GM19455 (cell line): ENCODE measurements around the gene RPE65.
"Not testable (repeated sequence)": the region's sequence is repeated elsewhere in the genome, so short reads cannot be mapped to it uniquely, and the experiment has no call there.

Source experiments
- ATAC-seq: cut with Tn5 transposase; IDR thresholded peaks from one replicate; pipeline ENCODE4 v1.9.1; 2021; ENCODE audit not compliant: unreplicated experiment

The RPE65 gene

DNA sequence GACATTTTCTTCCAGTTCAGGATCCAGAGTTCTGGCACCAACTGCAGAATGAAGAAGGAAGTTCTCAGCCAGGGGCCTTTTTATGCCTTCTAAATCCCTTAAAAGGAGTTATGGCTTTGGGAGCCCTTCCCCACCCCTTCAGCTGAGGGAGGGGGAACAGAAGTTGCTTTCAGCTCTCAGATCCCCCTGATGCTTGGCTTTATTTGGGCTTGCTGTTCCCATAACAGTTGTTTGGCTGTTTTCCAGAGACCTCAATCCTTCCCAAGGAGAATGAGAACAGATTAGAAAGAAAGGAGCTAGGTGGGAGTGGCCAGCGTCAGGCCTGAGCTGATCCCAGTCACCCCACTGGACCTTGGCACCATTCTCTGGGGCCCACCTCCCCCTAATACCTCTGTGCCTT, at the start of gene RPE65:
RPE65 (minus strand) TSS at position 54 of the 400 bp plus-strand sequence; CDS start at position 5, 49 bp downstream.
- no peak for ATAC-seq

DNA sequence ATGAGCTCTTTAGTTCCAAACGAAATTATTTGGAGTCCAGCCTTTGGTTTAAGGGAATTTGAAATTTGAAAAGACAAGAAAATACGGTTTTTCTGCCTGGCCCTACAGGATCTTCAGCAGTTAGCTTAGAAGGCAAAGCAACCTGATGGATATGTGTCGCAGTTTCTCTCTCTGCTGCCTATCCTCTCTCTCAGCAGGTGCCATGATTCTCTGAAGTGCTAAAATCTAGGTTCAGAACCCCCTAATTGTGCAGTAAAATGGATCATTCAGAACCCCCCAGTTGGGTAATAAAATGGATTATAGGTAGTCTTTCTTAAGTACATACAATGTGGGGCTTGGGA, 47.6 kb upstream of the RPE65 start:
- peak; percentile 20 for ATAC-seq

DNA sequence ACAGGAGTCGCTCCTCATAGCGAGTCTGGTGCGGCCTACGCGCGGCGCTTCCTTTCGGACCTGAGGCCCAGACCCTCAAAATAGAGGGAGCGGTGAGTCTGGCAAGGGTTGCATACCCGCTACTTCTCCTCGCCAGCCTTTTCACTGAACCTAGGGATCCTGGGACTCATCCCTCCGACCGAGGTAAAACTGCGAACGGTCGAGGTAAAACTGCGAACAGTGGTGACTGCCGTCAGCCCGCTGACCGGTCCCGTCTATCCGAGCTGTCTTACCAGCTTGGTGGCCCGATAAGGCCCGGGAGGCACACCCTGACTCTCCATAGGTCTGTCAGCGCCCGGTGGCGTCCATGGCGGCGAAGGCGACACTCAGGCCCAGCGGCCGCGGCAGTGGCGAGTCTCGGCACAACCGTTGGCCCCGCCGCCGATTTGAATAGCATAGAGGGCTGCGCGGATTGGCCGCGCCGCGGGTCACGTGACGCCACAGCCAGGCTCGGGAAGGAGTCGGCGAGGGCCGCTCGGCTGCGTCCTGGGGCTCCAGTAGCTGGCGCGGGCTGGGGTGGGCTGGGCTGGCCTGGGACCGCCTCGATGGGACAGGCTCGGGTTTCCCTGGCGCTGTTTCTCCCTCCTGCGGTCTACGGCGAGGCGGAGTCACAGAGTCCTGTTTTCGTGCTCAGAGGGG, 47.1 kb upstream of the RPE65 start, which contains the start of gene DEPDC1:
DEPDC1 (minus strand) TSS at position 403 of the 678 bp plus-strand sequence; CDS start at position 320, 83 bp downstream.
- ATAC-seq = peak; percentile 94

DNA sequence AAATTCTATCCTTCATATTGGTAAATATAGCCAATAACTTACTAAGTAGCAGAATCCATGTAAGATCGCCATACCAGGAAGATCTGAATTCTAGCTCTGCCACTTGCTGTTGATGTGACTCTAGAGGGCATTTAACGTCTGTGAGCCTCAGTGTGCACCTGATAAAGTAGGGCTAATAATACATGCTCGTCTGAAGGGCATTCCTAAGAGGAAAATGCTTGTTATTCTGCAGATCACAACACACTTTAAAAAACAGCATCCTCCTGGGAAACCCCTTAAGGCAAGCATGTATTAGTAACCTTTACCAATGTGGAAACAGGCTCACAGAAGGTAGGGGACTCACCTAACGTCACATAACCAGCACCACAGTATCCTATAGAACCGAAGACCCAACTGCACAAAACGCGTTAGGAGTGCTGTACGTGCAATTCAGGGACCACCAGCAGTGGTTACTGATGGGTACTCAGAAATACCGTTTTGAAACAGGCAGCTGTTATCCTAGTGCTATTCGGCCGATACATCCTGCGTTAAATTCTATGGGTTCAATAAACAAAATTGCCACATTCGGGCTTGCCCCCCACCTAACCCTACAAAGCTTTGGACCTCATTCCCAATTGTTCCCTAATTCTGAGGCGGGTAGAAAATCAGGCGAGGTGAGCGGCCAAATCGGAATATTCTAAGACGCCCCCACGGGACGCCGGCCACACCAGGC, 46.4 kb upstream of the RPE65 start:
- peak; percentile 21 for ATAC-seq

DNA sequence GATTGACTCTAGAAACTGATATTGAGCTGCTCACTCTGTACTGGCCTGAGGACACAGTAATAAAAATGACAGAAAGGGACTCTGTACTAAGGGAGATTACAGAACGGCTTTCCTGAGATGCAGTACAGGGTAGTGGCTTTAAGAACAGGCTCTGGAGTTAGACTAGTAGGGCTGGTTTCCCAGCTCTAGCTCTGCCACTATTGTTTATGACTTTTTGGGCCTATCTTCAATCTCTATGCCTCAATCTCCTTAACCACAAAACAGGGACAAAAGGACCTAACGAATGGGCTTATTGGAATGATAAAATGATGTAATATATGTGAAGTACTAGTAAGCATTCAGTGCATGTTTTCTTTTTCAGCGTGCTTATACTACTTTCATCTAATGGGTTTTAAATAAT, 45.8 kb upstream of the RPE65 start:
- ATAC-seq = no peak

DNA sequence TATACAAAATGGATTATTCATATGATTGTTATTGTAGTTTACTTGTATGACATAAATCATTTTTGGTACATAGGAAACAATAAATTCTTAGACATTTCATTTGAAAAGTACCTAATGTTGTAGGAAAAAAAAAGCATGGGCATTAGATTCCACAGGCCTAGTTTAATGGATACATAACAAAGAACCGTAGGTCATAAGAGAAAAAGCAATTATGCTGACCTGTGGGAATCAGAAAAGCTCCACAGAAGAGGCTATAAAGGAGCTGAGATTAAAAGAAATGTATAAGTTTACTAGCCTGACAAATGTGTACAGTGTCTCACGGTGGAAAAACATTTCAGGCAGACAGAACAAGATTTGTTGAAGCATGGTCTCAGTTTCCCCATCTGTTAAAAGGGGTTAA, 43.4 kb upstream of the RPE65 start:
- no peak for ATAC-seq

DNA sequence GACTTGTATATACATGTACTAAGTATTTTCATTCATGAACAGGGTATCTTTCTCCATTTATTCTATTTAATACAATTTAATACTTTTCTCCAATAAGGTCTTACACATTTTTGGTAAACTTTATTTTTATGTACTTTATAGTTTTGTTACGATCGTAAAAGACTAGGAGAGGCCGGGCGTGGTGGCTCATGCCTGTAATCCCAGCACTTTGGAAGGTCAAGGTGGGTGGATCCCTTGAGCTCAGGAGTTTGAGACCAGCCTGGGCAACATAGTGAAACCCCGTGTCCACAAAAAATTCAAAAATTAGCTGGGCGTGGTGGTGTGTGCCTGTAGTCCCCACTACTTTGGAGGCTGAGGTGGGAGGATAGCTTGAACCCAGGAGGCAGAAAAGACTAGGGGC, 42.5 kb upstream of the RPE65 start:
- not testable (repeated sequence) for ATAC-seq

DNA sequence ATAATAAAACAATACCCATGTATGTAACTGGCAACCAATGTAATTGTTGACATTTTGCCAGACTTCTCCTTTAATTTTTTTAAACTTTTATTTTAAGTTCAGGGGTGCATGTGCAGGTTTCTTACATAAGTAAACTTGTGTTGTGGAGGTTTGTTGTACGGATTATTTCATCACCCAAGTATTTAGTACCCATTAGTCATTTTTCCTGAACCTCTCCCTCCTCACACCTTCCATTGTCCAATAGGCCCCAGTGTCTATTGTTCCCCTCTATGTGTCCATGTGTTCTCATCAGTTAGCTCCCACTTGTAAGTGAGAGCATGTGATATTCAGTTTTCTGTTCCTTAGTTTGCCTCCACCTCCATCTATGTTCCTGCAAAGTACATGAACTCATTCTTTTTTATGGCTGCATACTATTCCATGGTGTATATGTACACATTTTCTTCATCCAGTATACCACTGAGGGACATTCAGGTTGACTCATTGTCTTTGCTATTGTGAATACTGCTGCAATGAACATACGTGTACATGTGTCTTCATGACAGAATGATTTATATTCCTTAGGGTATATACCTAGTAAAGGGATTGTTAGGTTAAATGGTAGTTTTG, 40.4 kb upstream of the RPE65 start:
- ATAC-seq = no peak

DNA sequence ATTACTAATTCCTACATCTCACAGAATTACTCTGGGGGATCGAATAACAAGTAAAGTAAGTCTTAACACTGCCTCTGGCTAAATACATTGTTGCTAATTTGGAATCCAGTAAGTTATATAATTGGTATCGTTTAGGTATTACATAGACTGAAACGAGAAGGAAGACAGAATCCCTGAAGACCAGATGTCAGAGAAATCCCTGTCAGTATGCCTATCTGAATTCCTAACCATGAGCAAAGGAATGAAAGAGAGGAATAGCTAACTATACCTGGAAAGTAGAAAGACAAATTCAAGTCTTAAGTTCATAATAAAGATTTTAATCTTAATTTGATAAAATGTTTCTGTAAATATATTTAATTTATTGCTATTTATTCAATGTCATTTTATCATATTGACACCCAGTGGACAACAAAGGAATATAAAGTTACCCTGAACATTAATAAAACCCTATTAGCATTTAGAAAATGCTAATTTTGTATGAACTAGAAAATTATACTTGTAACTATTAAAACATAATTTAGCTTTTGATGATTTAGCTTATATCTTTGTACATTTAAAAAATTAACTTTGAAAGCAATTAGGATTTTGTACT, 35.8 kb upstream of the RPE65 start:
- ATAC-seq = no peak

DNA sequence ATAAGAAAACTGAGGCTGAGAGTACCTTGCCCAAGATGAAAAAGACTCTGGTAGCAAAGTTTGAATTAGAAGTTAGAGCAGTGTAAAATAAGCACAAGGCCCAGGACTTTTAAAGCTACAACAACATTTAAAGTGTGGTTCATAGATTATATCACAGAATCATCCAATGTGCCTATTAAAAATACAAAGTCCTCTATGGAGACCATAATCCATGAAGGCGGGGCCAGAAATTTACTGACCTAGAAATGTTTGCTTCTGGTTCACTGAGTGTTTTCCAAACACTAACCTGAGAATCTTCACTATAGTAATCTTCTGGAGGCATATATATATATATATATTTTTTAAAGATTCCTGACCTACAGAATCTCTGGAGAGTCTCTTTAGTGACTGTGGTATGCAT, 34.9 kb upstream of the RPE65 start:
- no peak for ATAC-seq

DNA sequence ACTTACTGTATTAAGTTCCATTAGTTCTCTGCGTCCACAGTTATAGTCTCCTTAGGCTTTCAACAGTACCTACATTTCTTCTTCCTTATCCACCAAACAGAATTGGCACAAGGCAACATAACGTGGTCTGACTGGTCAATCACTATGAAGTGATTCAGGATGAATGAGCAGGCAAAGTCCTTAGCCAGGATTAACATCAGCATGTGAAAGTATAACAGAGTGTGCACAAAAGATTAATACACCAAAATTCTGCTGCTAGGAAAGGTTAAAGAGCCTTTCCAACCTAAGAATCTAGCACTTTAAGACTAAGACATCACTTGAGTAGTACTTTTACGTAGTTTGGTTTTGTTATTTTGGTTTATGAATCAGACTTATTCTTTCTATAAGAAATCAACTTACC, 31.3 kb upstream of the RPE65 start:
- no peak for ATAC-seq

DNA sequence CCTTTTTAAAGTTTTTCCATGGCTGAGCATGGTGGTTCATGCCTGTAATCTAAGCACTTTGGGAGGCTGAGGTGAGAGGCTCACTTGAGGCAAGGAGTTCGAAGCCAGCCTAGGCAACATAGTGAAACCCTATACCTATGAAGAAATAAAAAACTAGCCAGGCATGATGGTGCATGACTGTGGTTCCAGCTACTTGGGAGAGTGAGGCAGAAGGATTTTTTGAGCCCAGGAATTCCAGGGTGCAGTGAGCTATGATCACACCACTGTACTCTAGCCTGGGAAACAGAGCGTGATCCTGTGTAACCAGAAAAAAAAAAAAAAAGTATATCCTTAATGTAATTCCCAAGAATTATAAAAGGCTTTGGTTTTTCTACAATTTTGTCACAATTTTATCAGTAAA, 29.7 kb upstream of the RPE65 start:
- ATAC-seq = no peak

DNA sequence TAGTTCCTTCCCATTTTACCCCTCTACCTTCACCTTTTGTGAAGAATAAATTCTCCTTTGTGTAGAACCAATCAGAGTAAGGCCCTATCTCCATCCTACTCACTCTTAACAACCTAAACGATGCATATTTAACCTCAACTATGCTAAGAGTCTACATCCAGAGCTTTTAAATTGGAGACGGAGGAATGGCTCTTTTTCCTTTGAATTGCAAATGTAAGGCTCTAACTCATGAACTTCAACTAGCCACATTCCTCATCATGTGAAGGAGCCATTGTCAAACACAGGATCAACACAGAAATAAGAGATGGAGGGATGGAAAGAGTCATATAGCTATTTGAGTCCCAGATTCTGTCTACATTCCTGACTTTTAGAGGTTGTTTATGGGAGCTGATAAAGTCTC, 28.9 kb upstream of the RPE65 start:
- ATAC-seq = no peak

DNA sequence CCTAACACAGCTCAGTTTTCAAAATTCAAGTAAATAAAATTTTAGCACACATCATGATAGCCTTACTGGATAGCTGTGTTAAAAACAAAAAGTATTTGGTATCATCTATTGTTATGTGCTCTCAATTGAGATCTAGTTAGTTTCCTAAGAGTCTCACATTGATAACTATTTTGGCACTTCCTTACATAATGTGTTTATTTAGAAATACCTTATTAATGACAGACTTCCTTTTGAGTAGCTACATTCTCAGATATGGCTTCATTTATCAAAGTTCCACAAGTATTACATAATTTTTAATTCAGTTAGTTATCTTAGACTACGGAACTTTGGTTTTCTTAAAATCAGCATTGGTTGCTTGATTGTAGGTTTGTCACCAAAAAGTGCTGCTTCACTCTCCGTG, 26.9 kb upstream of the RPE65 start:
- not testable (repeated sequence) for ATAC-seq

DNA sequence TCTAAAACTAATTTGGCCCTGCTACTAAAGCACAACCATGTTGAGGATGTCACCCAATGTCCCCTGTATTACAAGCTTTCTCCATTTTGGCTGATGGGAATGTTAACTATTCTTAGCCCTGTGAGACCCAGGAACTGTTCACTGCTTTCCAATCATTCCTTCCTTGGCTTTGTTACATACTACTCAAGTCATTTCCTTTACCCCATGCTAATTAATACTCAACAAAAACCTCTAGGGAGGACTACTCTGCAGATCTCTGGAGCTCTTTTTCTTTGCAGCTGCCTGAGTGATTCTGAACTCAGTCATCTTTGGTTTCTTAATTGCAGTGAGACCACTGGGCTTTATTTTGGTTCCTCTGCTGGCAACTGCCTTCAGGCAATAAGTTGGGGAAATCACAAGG, 23.3 kb upstream of the RPE65 start:
- ATAC-seq = no peak

DNA sequence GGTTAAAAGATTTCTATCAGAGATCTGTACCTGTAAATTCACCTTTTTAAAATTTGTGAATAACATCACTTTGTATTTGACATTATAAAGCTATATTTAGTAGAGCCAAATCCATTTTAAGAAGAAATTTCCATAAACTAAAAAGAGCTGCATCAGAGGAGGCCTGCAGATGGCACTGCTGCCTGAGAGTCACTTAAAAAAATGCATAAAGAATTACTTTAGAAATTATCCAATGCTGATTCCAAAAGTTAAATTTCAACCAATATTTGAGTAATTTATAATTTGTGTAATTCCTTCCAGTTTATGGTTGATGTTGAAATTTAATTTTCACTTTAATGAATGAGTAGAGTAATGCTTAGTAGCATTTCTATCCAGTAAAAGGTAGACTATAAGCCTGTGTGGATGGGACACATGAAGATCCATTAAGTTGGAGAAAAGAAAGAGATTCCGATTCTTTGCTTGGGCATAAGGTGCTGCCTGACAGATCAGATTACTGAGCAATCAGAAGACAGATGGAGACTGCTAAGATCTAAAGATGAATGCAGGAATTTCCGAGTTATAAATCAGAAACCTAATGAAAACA, 20.7 kb upstream of the RPE65 start:
- ATAC-seq = no peak

DNA sequence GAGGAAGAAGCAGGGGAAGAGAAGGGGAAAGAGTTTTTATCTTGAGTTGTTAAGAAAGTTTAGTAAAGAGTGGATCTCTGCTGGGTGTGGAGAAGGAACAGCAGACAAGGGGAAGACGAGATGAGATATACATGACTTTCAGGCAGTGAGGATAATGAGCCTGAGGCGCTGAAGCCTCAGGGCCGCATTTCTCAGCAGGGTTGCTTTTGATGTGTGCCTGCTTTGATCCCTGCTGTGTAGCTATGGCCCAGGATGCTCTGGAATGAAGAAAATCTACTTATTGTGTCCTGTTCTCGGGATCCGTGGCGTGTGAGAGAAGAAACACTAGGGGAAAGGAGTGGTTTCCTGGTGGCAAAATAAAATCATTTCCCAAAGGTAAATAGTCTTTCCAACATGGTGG, 15.1 kb upstream of the RPE65 start:
- no peak for ATAC-seq

DNA sequence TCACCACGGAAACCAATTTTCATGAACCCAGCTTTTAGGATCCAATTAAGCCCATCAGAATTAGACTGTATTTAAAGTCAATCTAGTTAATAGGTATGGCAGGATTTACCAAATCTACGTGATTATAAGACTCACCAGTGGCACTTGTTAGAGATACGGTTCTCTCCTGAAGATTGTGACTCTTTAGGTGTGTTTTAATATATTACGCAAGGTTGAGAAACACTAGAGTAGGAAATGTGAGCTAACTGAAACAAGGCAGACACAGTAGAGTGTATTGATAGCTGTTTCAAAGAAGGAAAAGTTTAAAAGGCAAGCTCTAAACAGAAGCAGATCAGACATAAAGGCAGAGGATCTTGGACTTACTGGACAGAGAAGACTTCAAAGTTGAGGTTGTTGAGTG, 11.2 kb upstream of the RPE65 start:
- ATAC-seq = no peak

DNA sequence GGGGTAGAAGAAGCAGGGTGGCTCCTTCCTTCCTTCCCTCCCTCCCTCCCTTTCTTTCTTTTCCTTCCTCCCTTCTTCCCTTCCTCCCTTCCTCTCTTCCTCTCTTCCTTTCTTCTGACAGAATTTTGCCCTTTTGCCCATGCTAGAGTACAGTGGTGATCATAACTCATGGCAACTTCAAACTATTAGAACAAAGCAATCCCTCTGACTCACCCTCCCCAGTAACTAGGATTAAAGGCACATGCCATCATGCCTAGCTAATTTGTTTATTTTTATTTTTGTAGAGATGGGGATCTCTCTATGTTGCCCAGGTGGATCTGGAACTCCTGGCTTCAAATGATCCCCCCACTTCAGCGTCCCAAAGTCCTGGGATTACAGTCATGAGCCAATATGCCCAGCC, 10.0 kb upstream of the RPE65 start:
- no peak for ATAC-seq

DNA sequence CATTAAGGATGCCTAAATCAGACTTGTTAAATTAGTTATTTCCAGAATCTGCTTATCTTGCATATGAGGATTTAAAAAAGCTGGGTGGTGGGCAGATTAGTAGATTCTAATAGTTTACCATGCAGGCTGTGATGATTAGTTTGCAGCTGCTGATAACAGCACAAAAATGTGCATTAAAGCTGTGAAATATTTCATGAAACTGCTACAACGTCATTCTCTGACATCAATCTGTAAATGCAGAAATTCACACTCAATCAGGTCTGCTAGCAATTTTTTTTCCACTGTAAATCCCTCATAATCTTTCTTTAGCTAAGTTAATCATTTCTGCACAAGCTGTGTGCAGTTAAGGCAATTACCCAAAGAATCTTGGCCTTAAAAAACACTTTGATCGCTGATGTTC, 9.3 kb upstream of the RPE65 start:
- ATAC-seq = no peak

DNA sequence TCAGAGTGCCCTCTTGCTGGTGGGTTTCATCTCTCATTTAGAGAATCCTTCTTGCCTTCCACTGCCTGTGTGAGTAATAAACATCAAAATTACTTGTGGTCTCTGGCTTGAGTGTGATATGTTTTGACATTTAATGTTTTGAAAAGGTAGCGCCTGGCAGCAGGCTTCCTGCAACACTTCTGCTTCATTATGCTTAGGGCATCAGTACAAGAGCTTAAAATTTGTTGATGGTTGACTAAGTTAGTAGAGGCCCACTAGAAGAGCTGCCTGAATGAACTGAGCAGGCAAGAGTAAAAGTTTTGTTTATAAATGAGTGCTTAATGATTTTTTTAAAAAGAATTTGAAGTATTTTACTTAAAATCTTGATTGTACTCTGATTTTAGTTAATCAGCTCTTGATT, 6.4 kb upstream of the RPE65 start:
- ATAC-seq = no peak

DNA sequence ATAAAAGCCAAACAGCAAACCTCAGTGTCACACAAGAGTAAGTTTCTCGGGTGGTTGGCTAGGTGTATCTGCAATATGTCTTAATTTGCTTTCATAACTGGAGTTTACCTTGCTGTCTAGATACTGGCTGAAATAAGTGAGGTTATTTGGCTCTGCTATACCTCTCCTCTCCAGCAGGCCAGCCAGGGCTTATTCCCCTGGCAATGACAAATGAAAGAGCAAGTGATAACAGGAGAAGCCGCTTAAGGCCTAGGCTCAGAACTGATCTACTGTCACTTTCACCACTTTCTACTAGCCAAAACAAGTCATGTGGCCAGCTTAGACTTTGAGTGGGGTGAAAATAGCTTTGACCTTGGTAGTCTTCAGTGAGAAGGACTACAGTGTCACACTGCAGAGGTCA, 4.8 kb upstream of the RPE65 start:
- no peak for ATAC-seq
